GM12892 (cell line): ENCODE results near the gene GALNT12. TPM values are rescaled to one million over a fixed set of nuclear protein-coding genes. Genes with fewer than 3 reads are reported as not detected.

Source experiments
- DNase-seq: peaks from one replicate; pipeline ENCODE4 v3.0.0; 2011; ENCODE audit not compliant: insufficient read length
- FAIRE-seq: peaks from 2 replicates; lab custom pipeline; 2011; peaks lifted over from hg19 to GRCh38; lab: Jason Lieb, UNC
- POLR2A ChIP-seq: IDR thresholded peaks from 2 replicates; pipeline ENCODE4 v1.6.1; 2011; ENCODE audit warnings: low read depth, low read length, control low read depth
- POLR2AphosphoS5 ChIP-seq: IDR thresholded peaks from 2 replicates; pipeline ENCODE4 v1.6.1; 2011; ENCODE audit warnings: low read depth, low read length, control low read depth
- TAF1 ChIP-seq: IDR thresholded peaks from 2 replicates; pipeline ENCODE4 v1.6.1; 2011; ENCODE audit warnings: low read depth, mild to moderate bottlenecking, control low read depth, low read length, borderline replicate concordance
- polyA plus RNA-seq: library from polyadenylated mRNA; unstranded; fragments of >200 nt; gene quantifications from one replicate; pipeline ENCODE4 v1.2.1, GENCODE V29; 2012; ENCODE audit warnings: missing spikeins, inconsistent platforms; ENCODE audit not compliant: missing spikeins

Gene GALNT12
- 0.49 TPM for polyA plus RNA-seq

GRCh38 chr9:98807070-98807813 is at the start of gene GALNT12:
Gene GALNT12 (plus strand): TSS chr9:98807670. CDS start chr9:98807699, 29 bp downstream.
- no peak for TF ChIP-seq POLR2AphosphoS5
- TF ChIP-seq TAF1: no peak
- no peak for TF ChIP-seq POLR2A
- no peak for DNase-seq
- no peak for FAIRE-seq

- FAIRE-seq (no peak), DNase-seq (no peak)
- TF ChIP-seq TAF1 (no peak), POLR2A (no peak), POLR2AphosphoS5 (no peak)
Measured at GRCh38 chr9:98760231-98760630, 47.2 kb upstream of the GALNT12 start.

GRCh38 chr9:98763986-98764745 is 43.3 kb upstream of the GALNT12 start:
- no peak for FAIRE-seq
- TF ChIP-seq POLR2AphosphoS5: no peak
- no peak for TF ChIP-seq TAF1
- TF ChIP-seq POLR2A: no peak
- no peak for DNase-seq

GRCh38 chr9:98765256-98765655 is 42.2 kb upstream of the GALNT12 start:
- DNase-seq (no peak), FAIRE-seq (no peak)
- TF ChIP-seq POLR2AphosphoS5 (no peak), TAF1 (no peak), POLR2A (no peak)

- no peak for FAIRE-seq
- DNase-seq: no peak
- TF ChIP-seq POLR2AphosphoS5: no peak
Measured at GRCh38 chr9:98766586-98766985, 40.9 kb upstream of the GALNT12 start.

- FAIRE-seq: no peak
- no peak for DNase-seq
- TF ChIP-seq POLR2A (no peak), POLR2AphosphoS5 (no peak), TAF1 (no peak)
Measured at GRCh38 chr9:98767196-98767595, 40.3 kb upstream of the GALNT12 start.

- DNase-seq (no peak), FAIRE-seq (no peak)
- no peak for TF ChIP-seq TAF1
- TF ChIP-seq POLR2A: no peak
- no peak for TF ChIP-seq POLR2AphosphoS5
Measured at GRCh38 chr9:98767915-98768314, 39.6 kb upstream of the GALNT12 start.

GRCh38 chr9:98768344-98768743 is 39.1 kb upstream of the GALNT12 start:
- no peak for TF ChIP-seq POLR2A
- TF ChIP-seq POLR2AphosphoS5: no peak
- no peak for TF ChIP-seq TAF1
- DNase-seq (no peak), FAIRE-seq (no peak)

- no peak for DNase-seq
- FAIRE-seq: no peak
- TF ChIP-seq POLR2A (no peak), TAF1 (no peak), POLR2AphosphoS5 (no peak)
Measured at GRCh38 chr9:98770717-98771116, 36.8 kb upstream of the GALNT12 start.

- DNase-seq (no peak), FAIRE-seq (no peak)
- TF ChIP-seq TAF1 (no peak), POLR2AphosphoS5 (no peak), POLR2A (no peak)
Measured at GRCh38 chr9:98771209-98771874, 36.1 kb upstream of the GALNT12 start.

GRCh38 chr9:98772364-98773155 is 34.9 kb upstream of the GALNT12 start:
- DNase-seq: no peak
- no peak for TF ChIP-seq POLR2A
- no peak for FAIRE-seq

- no peak for DNase-seq
- FAIRE-seq: no peak
- no peak for TF ChIP-seq TAF1
- TF ChIP-seq POLR2AphosphoS5: no peak
- no peak for TF ChIP-seq POLR2A
Measured at GRCh38 chr9:98773721-98774120, 33.7 kb upstream of the GALNT12 start.
